Psoas muscle (tissue), 8 donors: ENCODE results near the gene SLC35F3. TPM values are rescaled to one million over a fixed set of nuclear protein-coding genes. Genes with fewer than 3 reads are reported as not detected.
"Not testable (repeated sequence)": the region's sequence is repeated elsewhere in the genome, so short reads cannot be mapped to it uniquely, and the experiment has no call there.

Experiments
- ATAC-seq, 4 donors: fragments of 200-7000 bp; cut with Tn5 transposase; one replicate each; pipeline ENCODE4 v1.9.1; 2020; ENCODE audit warnings: moderate library complexity in 3 of 4, mild to moderate bottlenecking in 2 of 4
- DNase-seq, 2 donors: peaks; one replicate each; pipeline ENCODE4 v3.0.0-alpha.2; 2020
- H3K27ac ChIP-seq: fragments of 200-600 bp; one replicate; pipeline ENCODE4 v1.8.0; 2022
- H3K27me3 ChIP-seq, 3 donors: fragments of 200-600 bp in 1 of 3; one replicate each; pipeline versions ENCODE4 v1.6.1 to v1.8.0; 2013 to 2022; ENCODE audit warnings: low read length in 2 of 3, mild to moderate bottlenecking in 2 of 3, moderate library complexity in 1 of 3; ENCODE audit not compliant: insufficient read depth in 3 of 3
- H3K36me3 ChIP-seq, 2 donors: fragments of 200-600 bp in 1 of 2; one replicate each; pipeline versions ENCODE4 v1.6.1 to v1.8.0; 2013 to 2022; ENCODE audit warnings: low read depth in 1 of 2, mild to moderate bottlenecking in 1 of 2, moderate library complexity in 1 of 2; ENCODE audit not compliant: insufficient read depth in 1 of 2
- H3K4me1 ChIP-seq: fragments of 200-600 bp; one replicate; pipeline ENCODE4 v1.8.0; 2022
- H3K4me3 ChIP-seq: fragments of 200-600 bp; one replicate; pipeline ENCODE4 v1.8.0; 2022; ENCODE audit warnings: mild to moderate bottlenecking
- H3K9me3 ChIP-seq: fragments of 200-600 bp; one replicate; pipeline ENCODE4 v1.8.0; 2022
- CTCF ChIP-seq: fragments of 200-600 bp; IDR thresholded peaks from one replicate; pipeline ENCODE4 v1.8.0; 2022; ENCODE audit warnings: antibody characterized with exemption
- WGBS, 3 donors: extraction: QIAGEN DNeasy Blood & Tissue Kit; methylation state at CpG; one replicate each; pipeline versions ENCODE4 v1.1.6 to v1.1.7; 2013; 5-methylcytosine and 5-hydroxymethylcytosine counted together
- intact Hi-C, 2 donors: fragments of 100-400 bp; cut with DNase I; formaldehyde crosslinking; loops; one replicate each; pipeline versions ENCODE4 v1.11.0 to v1.14.2; 2022
- polyA plus RNA-seq, 3 donors: library from polyadenylated mRNA; stranded (reverse); fragments of 200-250 nt; gene quantifications; one replicate each; pipeline ENCODE4 v1.2.3, GENCODE V29; 2013
- total RNA-seq, 4 donors: library from RNA; stranded (reverse); fragmentation: NEBNext Ultra II Directional in 2 of 4; extraction: Animal tissue kit (Norgen Biotek cat#: 25700) in 2 of 4; gene quantifications; one replicate each; pipeline versions ENCODE4 v1.2.1 to v1.2.4, GENCODE V29; 2021 to 2023
- donor health status: healthy with polysubstance abuse.
- donor health status: DM: no; HTN: no; CAD: no; lungs with moderate emphysema.
- donor health status: Bipolar disorder and iron deficiency.
- donor health status: healthy.
- donor health status: DM: yes; HTN: yes; CAD: no.
- donor health status: DM: no; HTN: no; CAD: no.
- donor health status: DM: no; HTN: no; CAD: no.
- donor health status: DM: yes; HTN: yes; CAD: no.

SLC35F3 gene
- total and polyA plus RNA-seq, 7 donors = 0.01 to 0.16 (median 0.10) TPM; not detected in 3

- peaks cover 0 to 2% (median 0%) of the 10 kb centered on the region in 3 donors for H3K27me3 ChIP-seq
- no peak for TF ChIP-seq CTCF
- no peaks in the 10 kb centered on the region for H3K36me3 ChIP-seq
- no peak overlapping the region for H3K27ac ChIP-seq
- no peaks in the 10 kb centered on the region for H3K4me1 ChIP-seq
- ATAC-seq = peak; percentile 21 to 78 (median 56)
- no peaks in the 10 kb centered on the region for H3K9me3 ChIP-seq
- DNase-seq = no peak
- 24 to 37% (median 34%) methylated on average over 5 of the region's 5 CpGs for WGBS, 3 donors
- H3K4me3 ChIP-seq = no peak overlapping the region
- intact Hi-C loops = loop anchor here in 1 of 2 donors (5.0 kb wide), 1 partner anchor 128 kb away; no protein-coding TSS in a partner anchor
Measured at GRCh38 chr1:234295068-234295467, 390.6 kb downstream of the SLC35F3 start.

- H3K4me3 ChIP-seq = no peak overlapping the region
- TF ChIP-seq CTCF = no peak
- H3K27ac ChIP-seq = no peak overlapping the region
- ATAC-seq (peak in 3 of 4 donors; percentile 49 to 60 (median 59)), DNase-seq (no peak)
- H3K9me3 ChIP-seq = no peaks in the 10 kb centered on the region
- peaks cover 0 to 3% (median 0%) of the 10 kb centered on the region in 3 donors for H3K27me3 ChIP-seq
- H3K36me3 ChIP-seq = no peaks in the 10 kb centered on the region
- intact Hi-C loops = loop anchor here in 1 of 2 donors (5.0 kb wide), 1 partner anchor 128 kb away; no protein-coding TSS in a partner anchor
- H3K4me1 ChIP-seq = no peaks in the 10 kb centered on the region
- WGBS, 3 donors = 14 to 34% (median 24%) methylated on average over 2 of the region's 2 CpGs
Measured at GRCh38 chr1:234295626-234296025, 391.1 kb downstream of the SLC35F3 start.

- H3K27me3 ChIP-seq = peaks cover 0 to 3% (median 0%) of the 10 kb centered on the region in 3 donors
- no peaks in the 10 kb centered on the region for H3K9me3 ChIP-seq
- no peak overlapping the region for H3K4me3 ChIP-seq
- H3K27ac ChIP-seq = no peak overlapping the region
- no peak for TF ChIP-seq CTCF
- H3K4me1 ChIP-seq = no peaks in the 10 kb centered on the region
- ATAC-seq = no peak
- 50 to 65% (median 53%) methylated on average over 4 of the region's 4 CpGs for WGBS, 3 donors
- H3K36me3 ChIP-seq = no peaks in the 10 kb centered on the region
- no peak for DNase-seq
- intact Hi-C loops = loop anchor here in 1 of 2 donors (5.0 kb wide), 1 partner anchor 129 kb away; no protein-coding TSS in a partner anchor
Measured at GRCh38 chr1:234296496-234296895, 392.0 kb downstream of the SLC35F3 start.

- intact Hi-C loops = loop anchor here in 1 of 2 donors (5.0 kb wide), 1 partner anchor 130 kb away; no protein-coding TSS in a partner anchor
- H3K27ac ChIP-seq = no peak overlapping the region
- no peaks in the 10 kb centered on the region for H3K36me3 ChIP-seq
- no peaks in the 10 kb centered on the region for H3K4me1 ChIP-seq
- no peak for TF ChIP-seq CTCF
- DNase-seq (no peak), ATAC-seq (no peak)
- WGBS, 3 donors = 89 to 97% (median 95%) methylated on average over 1 of the region's 1 CpG
- H3K4me3 ChIP-seq = no peak overlapping the region
- H3K27me3 ChIP-seq = peaks cover 0 to 3% (median 0%) of the 10 kb centered on the region in 3 donors
- H3K9me3 ChIP-seq = no peaks in the 10 kb centered on the region
Measured at GRCh38 chr1:234297668-234298067, 393.2 kb downstream of the SLC35F3 start.

- no peaks in the 10 kb centered on the region for H3K36me3 ChIP-seq
- ATAC-seq (no peak), DNase-seq (no peak)
Measured at GRCh38 chr1:234300096-234300495, 395.6 kb downstream of the SLC35F3 start.

GRCh38 chr1:234301663-234302062, 397.2 kb downstream of the SLC35F3 start:
- 47 to 78% (median 57%) methylated on average over 1 of the region's 1 CpG for WGBS, 3 donors

More at GRCh38 chr1:234300096-234300495, 395.6 kb downstream of the SLC35F3 start:
- Histone ChIP-seq H3K27me3 (peaks cover 0 to 3% (median 0%) of the 10 kb centered on the region in 3 donors), H3K4me1 (no peaks in the 10 kb centered on the region), H3K27ac (no peak overlapping the region), H3K4me3 (no peak overlapping the region), H3K9me3 (no peaks in the 10 kb centered on the region)
- intact Hi-C loops = no loop called here
- 56 to 68% (median 64%) methylated on average over 2 of the region's 2 CpGs for WGBS, 3 donors
- no peak for TF ChIP-seq CTCF

More at GRCh38 chr1:234301663-234302062, 397.2 kb downstream of the SLC35F3 start:
- H3K4me3 ChIP-seq, DNase-seq, H3K9me3 ChIP-seq, H3K4me1 ChIP-seq, H3K27me3 ChIP-seq, ATAC-seq, intact Hi-C loops, H3K36me3 ChIP-seq, H3K27ac ChIP-seq: not testable (repeated sequence)
